Stomach smooth muscle (tissue), 2 donors: ENCODE results near the gene YAP1.

Source experiments
- H3K27ac ChIP-seq: one replicate; pipeline ENCODE4 v1.7.0; 2013; ENCODE audit warnings: mild to moderate bottlenecking, low read length, inconsistent platforms
- H3K27me3 ChIP-seq, 2 donors: one replicate each; pipeline ENCODE4 v1.7.0; 2013; ENCODE audit warnings: low read length in 2 of 2; ENCODE audit not compliant: insufficient read depth in 2 of 2, control insufficient read depth in 1 of 2
- H3K36me3 ChIP-seq, 2 donors: one replicate each; pipeline ENCODE4 v1.7.0; 2013; ENCODE audit warnings: low read length in 2 of 2; ENCODE audit not compliant: control insufficient read depth in 2 of 2, insufficient read depth in 2 of 2
- H3K4me1 ChIP-seq: one replicate; pipeline ENCODE4 v1.7.0; 2013; ENCODE audit warnings: low read length; ENCODE audit not compliant: control insufficient read depth, insufficient read depth
- H3K4me3 ChIP-seq, 2 donors: one replicate each; pipeline ENCODE4 v1.7.0; 2013; ENCODE audit warnings: low read length in 2 of 2
- H3K9ac ChIP-seq, 2 donors: one replicate each; pipeline ENCODE4 v1.7.0; 2013; ENCODE audit warnings: low read length in 2 of 2, mild to moderate bottlenecking in 1 of 2
- H3K9me3 ChIP-seq, 2 donors: one replicate each; pipeline ENCODE4 v1.7.0; 2013; ENCODE audit warnings: low read length in 2 of 2; ENCODE audit not compliant: control insufficient read depth in 2 of 2
- donor health status: healthy.
- donor health status: Pancreatic carcinoma.

Gene YAP1

DNA sequence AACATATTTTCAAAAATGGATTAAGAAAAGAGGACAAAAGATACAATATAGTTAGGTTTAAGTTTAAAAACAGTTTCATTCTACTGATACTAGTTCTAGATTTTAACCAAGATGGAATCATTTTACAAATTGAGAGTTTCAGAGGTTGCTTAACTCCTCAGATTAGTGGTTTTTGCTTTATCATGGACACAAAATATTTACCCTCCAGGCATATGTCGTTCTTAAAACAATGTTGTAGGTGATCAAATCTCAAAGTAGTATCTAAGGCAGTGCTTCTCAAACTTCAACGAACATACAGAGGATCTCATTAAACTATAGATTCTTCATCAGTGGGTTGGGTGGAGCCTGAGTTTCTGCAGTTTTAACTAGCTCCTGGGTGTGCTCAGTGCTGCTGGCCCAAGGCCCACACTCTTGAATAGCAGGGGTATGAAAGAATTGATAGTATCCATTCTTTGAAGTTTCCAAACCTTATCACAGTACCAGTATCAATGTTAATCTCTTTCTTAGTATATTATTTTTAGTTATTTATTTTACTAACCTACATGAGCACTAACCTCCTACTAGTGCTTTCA lies 48.0 kb downstream of the YAP1 start:
- Histone ChIP-seq H3K9me3 (no peaks in the 10 kb centered on the region), H3K9ac (no peak overlapping the region), H3K4me1 (no peaks in the 10 kb centered on the region), H3K36me3 (no peaks in the 10 kb centered on the region), H3K27ac (no peak overlapping the region), H3K27me3 (no peaks in the 10 kb centered on the region), H3K4me3 (no peak overlapping the region)

DNA sequence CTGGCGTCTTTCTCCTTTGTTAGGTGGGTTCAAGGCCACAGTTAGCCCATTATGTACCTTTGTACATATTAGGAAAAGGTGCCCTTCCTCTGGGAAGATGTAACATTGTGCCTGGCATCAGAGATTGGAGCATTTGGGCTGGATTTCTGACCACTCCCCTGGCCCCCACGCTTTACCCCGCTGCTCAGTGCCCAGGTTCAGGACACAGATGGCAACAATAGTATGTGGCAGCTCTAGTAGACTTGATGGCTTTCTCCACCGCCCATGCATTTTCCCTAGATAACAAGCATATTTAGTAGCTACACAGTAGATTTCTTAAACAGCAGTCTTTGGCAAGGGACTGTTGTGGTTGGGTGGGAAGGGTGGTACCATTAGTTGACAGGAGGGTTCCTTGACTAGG lies 53.1 kb downstream of the YAP1 start:
- no peaks in the 10 kb centered on the region for H3K27me3 ChIP-seq
- no peak overlapping the region for H3K27ac ChIP-seq
- H3K9ac ChIP-seq = no peak overlapping the region

GRCh38 chr11:102166175-102167064 lies 56.2 kb downstream of the YAP1 start:
- H3K4me3 ChIP-seq = no peak overlapping the region
- peaks cover 0 to 2% of the 10 kb centered on the region in 2 donors for H3K36me3 ChIP-seq
- no peak overlapping the region for H3K27ac ChIP-seq
- no peak overlapping the region for H3K9ac ChIP-seq
- H3K9me3 ChIP-seq = no peaks in the 10 kb centered on the region
- no peaks in the 10 kb centered on the region for H3K4me1 ChIP-seq
- no peaks in the 10 kb centered on the region for H3K27me3 ChIP-seq

More for the DNA sequence above, 53.1 kb downstream of the YAP1 start:
- Histone ChIP-seq H3K4me3 (no peak overlapping the region), H3K36me3 (peaks cover 0 to 2% of the 10 kb centered on the region in 2 donors), H3K4me1 (no peaks in the 10 kb centered on the region), H3K9me3 (no peaks in the 10 kb centered on the region)

GRCh38 chr11:102168481-102168880 lies 58.2 kb downstream of the YAP1 start:
- Histone ChIP-seq H3K27ac (no peak overlapping the region), H3K4me1 (no peaks in the 10 kb centered on the region), H3K27me3 (no peaks in the 10 kb centered on the region), H3K9ac (no peak overlapping the region), H3K9me3 (no peaks in the 10 kb centered on the region), H3K4me3 (no peak overlapping the region), H3K36me3 (peaks cover 0 to 1% of the 10 kb centered on the region in 2 donors)

- H3K9me3 ChIP-seq = no peaks in the 10 kb centered on the region
- H3K27ac ChIP-seq = no peak overlapping the region
- H3K9ac ChIP-seq = no peak overlapping the region
- H3K36me3 ChIP-seq = peaks cover 3 to 7% of the 10 kb centered on the region in 2 donors
- no peaks in the 10 kb centered on the region for H3K27me3 ChIP-seq
- no peaks in the 10 kb centered on the region for H3K4me1 ChIP-seq
- no peak overlapping the region for H3K4me3 ChIP-seq
These were observed 60.9 kb downstream of the YAP1 start for GRCh38 chr11:102171101-102171500.

DNA sequence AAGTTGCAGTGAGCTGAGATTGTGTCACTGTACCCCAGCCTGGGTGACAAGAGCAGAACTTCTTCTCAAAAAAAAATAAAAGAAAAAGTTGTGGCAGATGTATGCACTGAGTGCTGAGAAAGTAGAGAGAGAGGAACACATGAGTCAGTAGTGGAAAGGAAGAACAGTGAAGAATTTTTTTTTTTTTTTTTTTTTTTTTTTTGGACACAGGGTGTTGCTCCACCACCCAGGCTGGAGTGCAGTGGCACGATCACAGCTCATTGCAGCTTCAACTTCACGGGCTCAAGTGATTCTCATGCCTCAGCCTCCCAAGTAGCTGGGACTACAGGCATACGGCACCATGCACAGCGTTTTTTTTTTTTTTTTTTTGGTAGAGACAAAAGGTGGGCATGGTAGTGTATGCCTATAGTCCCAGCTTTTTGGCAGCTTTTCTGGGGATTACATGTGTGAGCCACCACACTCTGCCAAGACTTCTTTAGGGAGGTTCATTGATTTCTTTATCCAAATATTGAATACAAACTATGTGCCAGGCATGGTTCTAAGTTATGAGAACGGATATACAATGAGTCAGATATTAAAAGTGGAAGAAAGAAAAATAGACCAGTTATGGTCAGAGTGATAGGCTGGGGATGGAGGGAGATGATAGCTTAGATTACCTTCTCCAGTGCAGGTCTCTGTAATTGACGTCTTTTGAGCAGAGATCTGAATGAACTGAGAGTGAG lies 62.0 kb downstream of the YAP1 start:
- Histone ChIP-seq H3K27ac (no peak overlapping the region), H3K27me3 (no peaks in the 10 kb centered on the region), H3K4me3 (no peak overlapping the region), H3K4me1 (no peaks in the 10 kb centered on the region), H3K9me3 (no peaks in the 10 kb centered on the region), H3K9ac (no peak overlapping the region), H3K36me3 (peaks cover 3 to 7% of the 10 kb centered on the region in 2 donors)

DNA sequence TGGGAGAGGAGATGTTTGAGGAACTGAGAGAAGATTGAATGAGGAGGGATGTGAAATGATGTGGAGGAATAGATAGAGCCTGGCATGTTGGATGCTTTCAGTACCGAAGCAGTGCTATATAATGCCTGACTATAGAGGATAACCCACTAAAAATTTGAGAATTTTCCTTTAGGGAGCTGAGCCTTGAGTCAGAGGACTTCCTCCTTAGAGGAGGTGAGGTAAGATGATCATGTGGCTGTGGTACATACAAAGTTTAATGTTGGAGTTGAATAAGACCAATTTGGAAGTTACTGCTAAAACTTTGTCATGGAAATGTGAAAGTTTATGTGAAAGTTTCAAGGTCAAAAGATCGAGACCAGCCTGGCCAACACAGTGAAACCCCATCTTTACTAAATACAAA lies 66.9 kb downstream of the YAP1 start:
- H3K27ac ChIP-seq = no peak overlapping the region

DNA sequence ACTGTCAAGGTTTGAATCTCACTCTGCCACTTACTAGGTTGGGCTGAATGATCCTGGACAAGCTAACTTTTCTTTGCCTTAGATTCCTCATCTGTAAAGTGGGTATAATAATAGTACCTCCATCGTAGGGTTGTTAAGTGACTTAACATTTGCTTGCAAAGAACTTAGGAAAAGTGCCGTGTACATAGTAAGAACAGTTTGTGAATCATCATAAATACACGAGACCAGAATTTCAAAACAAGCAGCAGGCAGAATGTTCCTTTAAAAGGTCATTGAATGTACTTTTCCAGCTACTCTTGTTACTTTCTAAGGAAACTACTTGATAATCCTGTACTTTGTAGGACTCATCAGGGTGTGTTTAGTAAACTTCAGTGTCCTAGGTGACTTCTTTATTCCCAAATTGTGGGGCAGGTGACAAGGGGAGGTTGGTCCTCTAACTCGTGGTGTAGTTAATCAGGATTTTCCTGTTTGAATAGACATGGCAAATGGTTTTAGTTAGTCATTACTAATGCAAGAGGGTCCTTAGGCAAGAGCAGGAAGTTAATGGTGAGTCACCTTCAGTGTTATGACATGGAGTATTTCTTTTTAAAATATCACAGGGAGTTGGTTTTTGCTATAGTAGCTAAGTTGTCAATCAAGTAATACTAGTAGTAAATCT lies 67.9 kb downstream of the YAP1 start:
- H3K36me3 ChIP-seq = peaks cover 6 to 7% of the 10 kb centered on the region in 2 donors
- no peaks in the 10 kb centered on the region for H3K9me3 ChIP-seq
- no peak overlapping the region for H3K4me3 ChIP-seq
- H3K9ac ChIP-seq = no peak overlapping the region
- H3K27me3 ChIP-seq = no peaks in the 10 kb centered on the region
- no peaks in the 10 kb centered on the region for H3K4me1 ChIP-seq
- H3K27ac ChIP-seq = no peak overlapping the region

More for the DNA sequence above, 66.9 kb downstream of the YAP1 start:
- Histone ChIP-seq H3K9ac (no peak overlapping the region), H3K9me3 (no peaks in the 10 kb centered on the region), H3K4me3 (no peak overlapping the region), H3K4me1 (no peaks in the 10 kb centered on the region), H3K27me3 (no peaks in the 10 kb centered on the region), H3K36me3 (peaks cover 6 to 7% of the 10 kb centered on the region in 2 donors)

DNA sequence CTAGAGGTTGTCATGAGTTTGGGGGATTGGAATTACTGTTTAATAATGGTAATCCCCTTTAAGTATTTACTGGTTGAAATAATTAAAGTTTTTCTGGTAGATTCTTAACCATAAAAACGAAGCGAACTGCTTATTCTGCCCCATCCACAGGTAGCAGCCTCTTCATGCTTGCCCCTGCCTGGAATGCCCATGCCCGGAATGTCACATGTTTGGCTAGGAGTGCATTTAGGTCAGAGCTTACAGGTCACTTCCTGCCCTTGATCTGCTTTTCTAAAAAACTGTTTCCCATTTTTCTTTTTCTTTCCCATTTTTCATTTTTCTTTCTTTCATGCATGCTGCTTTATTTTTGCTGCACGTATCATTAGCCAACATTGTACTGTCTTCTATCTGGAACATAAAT lies 69.1 kb downstream of the YAP1 start:
- no peak overlapping the region for H3K9ac ChIP-seq
- no peaks in the 10 kb centered on the region for H3K9me3 ChIP-seq
- H3K4me3 ChIP-seq = no peak overlapping the region
- H3K36me3 ChIP-seq = peaks cover 6 to 7% of the 10 kb centered on the region in 2 donors
- no peaks in the 10 kb centered on the region for H3K4me1 ChIP-seq
- H3K27me3 ChIP-seq = no peaks in the 10 kb centered on the region
- no peak overlapping the region for H3K27ac ChIP-seq

DNA sequence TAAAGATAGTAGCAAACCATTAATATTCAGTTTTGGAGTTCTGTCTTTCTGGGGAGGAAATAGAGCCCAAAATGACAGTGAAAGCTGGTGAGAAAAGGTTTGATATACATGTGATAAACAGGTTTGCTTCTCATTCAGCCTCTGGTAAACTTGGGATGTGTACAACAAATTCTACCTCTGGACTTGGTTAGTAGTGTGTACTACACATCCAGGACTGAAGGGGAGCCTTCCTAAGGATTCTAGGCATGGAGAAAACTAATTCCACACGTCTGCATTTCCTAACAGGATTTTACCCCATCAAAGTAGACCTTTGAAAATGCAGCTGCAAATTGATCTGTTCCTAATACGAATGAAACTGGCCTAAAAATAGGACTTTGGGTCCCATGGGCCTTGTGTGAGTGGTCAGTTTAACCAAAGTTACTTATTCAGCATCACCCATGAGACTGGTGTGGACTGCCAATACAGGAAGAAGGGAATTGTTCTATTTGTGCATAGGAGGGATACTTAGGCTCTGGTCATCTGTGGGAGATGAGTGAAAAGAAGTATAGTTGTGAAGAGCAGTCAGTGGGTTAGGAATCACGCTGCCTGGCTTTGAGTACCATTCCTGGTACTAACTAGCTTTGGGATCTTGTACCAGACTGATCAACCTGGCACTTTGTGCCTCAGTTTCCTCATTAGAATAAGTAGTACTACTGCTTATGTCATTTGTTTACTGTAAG lies 74.2 kb downstream of the YAP1 start:
- Histone ChIP-seq H3K27me3 (no peaks in the 10 kb centered on the region), H3K27ac (no peak overlapping the region), H3K36me3 (peaks cover 0 to 2% of the 10 kb centered on the region in 2 donors), H3K9ac (no peak overlapping the region), H3K4me1 (no peaks in the 10 kb centered on the region), H3K9me3 (no peaks in the 10 kb centered on the region), H3K4me3 (no peak overlapping the region)
